Chondrocyte (in vitro differentiated cells): Measurements from ENCODE around the gene TUBA3C. TPM values are rescaled to one million over a fixed set of nuclear protein-coding genes. Genes with fewer than 3 reads are reported as not detected.

Experiments
- DNase-seq: peaks from one replicate; pipeline ENCODE4 v3.0.0; 2021; ENCODE audit warnings: mixed read lengths, low spot score
- H3K27ac Mint-ChIP-seq: one replicate; pipeline ENCODE4 v1.8.0; 2021; ENCODE audit warnings: mild to moderate bottlenecking, moderate library complexity, mixed read lengths; ENCODE audit not compliant: unreplicated experiment
- H3K27me3 Mint-ChIP-seq: 2 replicates; pipeline ENCODE4 v1.8.0; 2021; ENCODE audit warnings: low read depth, mixed read lengths
- H3K36me3 Mint-ChIP-seq: 2 replicates; pipeline ENCODE4 v1.8.0; 2021; ENCODE audit warnings: low read depth, mixed read lengths
- H3K4me1 Mint-ChIP-seq: 2 replicates; pipeline ENCODE4 v1.8.0; 2021; ENCODE audit warnings: low read depth, mild to moderate bottlenecking, mixed read lengths
- H3K4me3 Mint-ChIP-seq: one replicate; pipeline ENCODE4 v1.8.0; 2021; ENCODE audit warnings: mild to moderate bottlenecking, moderate library complexity, mixed read lengths; ENCODE audit not compliant: unreplicated experiment
- H3K9me3 Mint-ChIP-seq: 2 replicates; pipeline ENCODE4 v1.8.0; 2021; ENCODE audit warnings: low read depth, mixed read lengths
- CTCF ChIP-seq: fragments of 200-600 bp; sonication (generic); IDR thresholded peaks from 2 replicates; pipeline ENCODE4 v1.5.0; 2021; ENCODE audit warnings: antibody characterized with exemption, mild to moderate bottlenecking, moderate library complexity
- total RNA-seq: library from RNA; stranded (reverse); gene quantifications from 3 replicates; pipeline ENCODE4 v1.2.1, GENCODE V29; 2021

Gene TUBA3C
- total RNA-seq, 1 donor from 2014 or later, result not detected

- Mint-ChIP-seq H3K27me3 (no peaks in the 10 kb centered on the region), H3K4me1 (no peaks in the 10 kb centered on the region), H3K9me3 (peaks cover 53% of the 10 kb centered on the region), H3K36me3 (no peaks in the 10 kb centered on the region), H3K4me3 (no peak overlapping the region), H3K27ac (no peak overlapping the region)
- DNase-seq, result no peak
- no peak for TF ChIP-seq CTCF
These were observed 3.7 kb upstream of the TUBA3C start for GRCh38 chr13:19185086-19185864.

- DNase-seq, result peak; percentile 20
- no peaks in the 10 kb centered on the region for H3K36me3 Mint-ChIP-seq
- H3K4me3 Mint-ChIP-seq, result no peak overlapping the region
- no peak for TF ChIP-seq CTCF
- no peak overlapping the region for H3K27ac Mint-ChIP-seq
- H3K4me1 Mint-ChIP-seq, result no peaks in the 10 kb centered on the region
- H3K27me3 Mint-ChIP-seq, result no peaks in the 10 kb centered on the region
- peaks cover 56% of the 10 kb centered on the region for H3K9me3 Mint-ChIP-seq
These were observed 2.6 kb upstream of the TUBA3C start for GRCh38 chr13:19184176-19184575.

- TF ChIP-seq CTCF, result no peak
- H3K9me3 Mint-ChIP-seq, result peaks cover 57% of the 10 kb centered on the region
- no peak overlapping the region for H3K4me3 Mint-ChIP-seq
- no peak overlapping the region for H3K27ac Mint-ChIP-seq
- no peak for DNase-seq
- no peaks in the 10 kb centered on the region for H3K4me1 Mint-ChIP-seq
- H3K27me3 Mint-ChIP-seq, result no peaks in the 10 kb centered on the region
- no peaks in the 10 kb centered on the region for H3K36me3 Mint-ChIP-seq
These were observed 2.1 kb upstream of the TUBA3C start for GRCh38 chr13:19183676-19184075.

- Mint-ChIP-seq H3K4me3 (no peak overlapping the region), H3K27me3 (no peaks in the 10 kb centered on the region), H3K4me1 (no peaks in the 10 kb centered on the region), H3K9me3 (peaks cover 54% of the 10 kb centered on the region), H3K27ac (no peak overlapping the region), H3K36me3 (no peaks in the 10 kb centered on the region)
- DNase-seq, result no peak
- no peak for TF ChIP-seq CTCF
These were observed 912 bp upstream of the TUBA3C start for GRCh38 chr13:19182536-19182935.

- peaks cover 47% of the 10 kb centered on the region for H3K9me3 Mint-ChIP-seq
- no peak for TF ChIP-seq CTCF
- DNase-seq, result no peak
- no peak overlapping the region for H3K4me3 Mint-ChIP-seq
- H3K36me3 Mint-ChIP-seq, result no peaks in the 10 kb centered on the region
- H3K27ac Mint-ChIP-seq, result no peak overlapping the region
- H3K4me1 Mint-ChIP-seq, result no peaks in the 10 kb centered on the region
- H3K27me3 Mint-ChIP-seq, result no peaks in the 10 kb centered on the region
These were observed 503 bp downstream of the TUBA3C start for GRCh38 chr13:19181021-19181620.
